Measurements from ENCODE around the gene RPUSD1. TPM values are rescaled to one million over a fixed set of nuclear protein-coding genes. Genes with fewer than 3 reads are reported as not detected.
A peak's percentile ranks its signal among the peaks of the same experiment; 100 is the strongest.

RPUSD1 gene
- polyA plus RNA-seq, 4 donors: 10.6 to 21.7 (median 12.0) TPM

- no peak for DNase-seq (ENCODE audit: low read depth in 4 of 4, low spot score in 3 of 4)
These were observed 31.3 kb upstream of the RPUSD1 start for GRCh38 chr16:819336-820043.

GRCh38 chr16:818592-818991 is 30.4 kb upstream of the RPUSD1 start:
- no peak for DNase-seq (ENCODE audit: low read depth in 4 of 4, low spot score in 3 of 4)

GRCh38 chr16:818132-818531 is 30.0 kb upstream of the RPUSD1 start:
- no peak for DNase-seq (ENCODE audit: low read depth in 4 of 4, low spot score in 3 of 4)

- no peak for DNase-seq (ENCODE audit: low read depth in 4 of 4, low spot score in 3 of 4)
These were observed 29.1 kb upstream of the RPUSD1 start for GRCh38 chr16:817001-817906.

GRCh38 chr16:815861-816260 is 27.7 kb upstream of the RPUSD1 start:
- DNase-seq (ENCODE audit: low read depth in 4 of 4, low spot score in 3 of 4): no peak

- no peak for DNase-seq (ENCODE audit: low read depth in 4 of 4, low spot score in 3 of 4)
These were observed 26.8 kb upstream of the RPUSD1 start for GRCh38 chr16:814974-815373.

- DNase-seq (ENCODE audit: low read depth in 4 of 4, low spot score in 3 of 4): no peak
These were observed 25.8 kb upstream of the RPUSD1 start for GRCh38 chr16:813916-814412.

GRCh38 chr16:813204-813915 is 25.2 kb upstream of the RPUSD1 start:
- DNase-seq (ENCODE audit: low read depth in 4 of 4, low spot score in 3 of 4): no peak

- DNase-seq (ENCODE audit: low read depth in 4 of 4, low spot score in 3 of 4): no peak
These were observed 19.9 kb upstream of the RPUSD1 start for GRCh38 chr16:808085-808386.

- peak; percentile 68 to 87 (median 80) for DNase-seq (ENCODE audit: low read depth in 4 of 4, low spot score in 3 of 4)
These were observed 19.3 kb upstream of the RPUSD1 start for GRCh38 chr16:807347-808084.

- no peak for DNase-seq (ENCODE audit: low read depth in 4 of 4, low spot score in 3 of 4)
These were observed 17.3 kb upstream of the RPUSD1 start for GRCh38 chr16:805474-805873.

GRCh38 chr16:804193-805048 is 16.2 kb upstream of the RPUSD1 start:
- DNase-seq (ENCODE audit: low read depth in 4 of 4, low spot score in 3 of 4): no peak

- no peak for DNase-seq (ENCODE audit: low read depth in 4 of 4, low spot score in 3 of 4)
These were observed 15.5 kb upstream of the RPUSD1 start for GRCh38 chr16:803754-804080.

- no peak for DNase-seq (ENCODE audit: low read depth in 4 of 4, low spot score in 3 of 4)
These were observed 15.0 kb upstream of the RPUSD1 start for GRCh38 chr16:802914-803753.

- DNase-seq (ENCODE audit: low read depth in 4 of 4, low spot score in 3 of 4): no peak
These were observed 14.3 kb upstream of the RPUSD1 start for GRCh38 chr16:802461-802860.

GRCh38 chr16:801584-802363 is 13.6 kb upstream of the RPUSD1 start:
- no peak for DNase-seq (ENCODE audit: low read depth in 4 of 4, low spot score in 3 of 4)

GRCh38 chr16:800834-801511 is 12.8 kb upstream of the RPUSD1 start:
- DNase-seq (ENCODE audit: low read depth in 4 of 4, low spot score in 3 of 4): no peak
